Measurements from ENCODE around the gene ERAL1.
A peak's percentile ranks its signal among the peaks of the same experiment; 100 is the strongest.
"Not testable (repeated sequence)": the region's sequence is repeated elsewhere in the genome, so short reads cannot be mapped to it uniquely, and the experiment has no call there.

The ERAL1 gene

GRCh38 chr17:28854457-28855335 is at the start of gene ERAL1:
Gene ERAL1, plus strand, starts transcription at chr17:28855016. Its CDS starts 19 bp downstream, at chr17:28855035.
- peak; percentile 81 for DNase-seq (ENCODE audit: low spot score)

- DNase-seq (ENCODE audit: low spot score), result peak; percentile 41
Measured at GRCh38 chr17:28807925-28808634, 46.7 kb upstream of the ERAL1 start.

GRCh38 chr17:28810437-28810836 is 44.4 kb upstream of the ERAL1 start:
- DNase-seq (ENCODE audit: low spot score), result no peak

GRCh38 chr17:28811651-28812090 is 43.1 kb upstream of the ERAL1 start:
- DNase-seq (ENCODE audit: low spot score), result peak; percentile 67

- peak; percentile 97 for DNase-seq (ENCODE audit: low spot score)
Measured at GRCh38 chr17:28812091-28812747, 42.6 kb upstream of the ERAL1 start.

GRCh38 chr17:28812748-28813377 is 42.0 kb upstream of the ERAL1 start:
- peak; percentile 89 for DNase-seq (ENCODE audit: low spot score)

- no peak for DNase-seq (ENCODE audit: low spot score)
Measured at GRCh38 chr17:28816540-28816939, 38.3 kb upstream of the ERAL1 start.

- no peak for DNase-seq (ENCODE audit: low spot score)
Measured at GRCh38 chr17:28818819-28819221, 36.0 kb upstream of the ERAL1 start.

- DNase-seq (ENCODE audit: low spot score), result no peak
Measured at GRCh38 chr17:28819582-28819981, 35.2 kb upstream of the ERAL1 start.

- DNase-seq (ENCODE audit: low spot score), result no peak
Measured at GRCh38 chr17:28827672-28828071, 27.1 kb upstream of the ERAL1 start.

- no peak for DNase-seq (ENCODE audit: low spot score)
Measured at GRCh38 chr17:28828294-28829040, 26.3 kb upstream of the ERAL1 start.

GRCh38 chr17:28834420-28834819 is 20.4 kb upstream of the ERAL1 start:
- DNase-seq (ENCODE audit: low spot score), result no peak

- not testable (repeated sequence) for DNase-seq (ENCODE audit: low spot score)
Measured at GRCh38 chr17:28836541-28836940, 18.3 kb upstream of the ERAL1 start.

GRCh38 chr17:28839221-28839620 is 15.6 kb upstream of the ERAL1 start:
- no peak for DNase-seq (ENCODE audit: low spot score)

- no peak for DNase-seq (ENCODE audit: low spot score)
Measured at GRCh38 chr17:28841901-28842281, 12.9 kb upstream of the ERAL1 start.

- DNase-seq (ENCODE audit: low spot score), result peak; percentile 81
Measured at GRCh38 chr17:28842282-28843012, 12.4 kb upstream of the ERAL1 start, which contains the start of gene FAM222B. Gene FAM222B, minus strand, starts transcription at chr17:28842790. Its CDS starts 76,123 bp downstream, at chr17:28766667.

GRCh38 chr17:28843816-28844148 is 11.0 kb upstream of the ERAL1 start:
- no peak for DNase-seq (ENCODE audit: low spot score)

- no peak for DNase-seq (ENCODE audit: low spot score)
Measured at GRCh38 chr17:28846231-28846630, 8.6 kb upstream of the ERAL1 start.

- not testable (repeated sequence) for DNase-seq (ENCODE audit: low spot score)
Measured at GRCh38 chr17:28846699-28847098, 8.1 kb upstream of the ERAL1 start.

- not testable (repeated sequence) for DNase-seq (ENCODE audit: low spot score)
Measured at GRCh38 chr17:28848667-28849066, 6.1 kb upstream of the ERAL1 start.

- no peak for DNase-seq (ENCODE audit: low spot score)
Measured at GRCh38 chr17:28849281-28849680, 5.5 kb upstream of the ERAL1 start.

All from SW480 (cell line).